Right renal cortex interstitium (tissue), 3 donors: ENCODE measurements around the gene GABRB1. TPM values are rescaled to one million over a fixed set of nuclear protein-coding genes. Genes with fewer than 3 reads are reported as not detected.

ENCODE experiments used
- DNase-seq, 3 donors: peaks; one replicate each; pipeline ENCODE4 v3.0.0-alpha.2; 2013; ENCODE audit warnings: low read depth in 3 of 3, low spot score in 2 of 3
- polyA plus RNA-seq, 3 donors: library from polyadenylated mRNA; unstranded; fragments of 120-200 nt; gene quantifications; one replicate each; pipeline ENCODE4 v1.2.1, GENCODE V29; 2013; ENCODE audit not compliant: insufficient read length in 3 of 3

The GABRB1 gene
- polyA plus RNA-seq, 3 donors: 0.54 to 0.76 (median 0.75) TPM

DNA sequence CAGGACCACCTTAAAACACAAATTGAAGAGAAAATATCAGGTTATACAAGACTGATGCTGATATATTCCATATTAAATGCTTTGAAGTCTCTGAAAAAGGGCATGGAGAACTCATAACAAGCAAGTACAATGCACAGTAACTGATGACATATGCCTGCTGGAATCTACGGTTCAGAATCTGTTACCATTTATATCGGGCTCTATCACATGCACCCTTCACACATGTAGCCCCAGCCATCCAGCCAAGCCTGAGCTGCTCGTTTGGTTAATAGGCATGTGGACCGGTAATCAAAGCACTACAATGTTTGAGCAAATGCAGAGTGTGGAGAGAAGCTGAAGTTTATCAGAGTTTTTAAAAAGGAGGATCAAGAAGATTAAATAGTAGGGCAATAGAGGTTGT is 420.3 kb downstream of the GABRB1 start:
- DNase-seq: no peak

DNA sequence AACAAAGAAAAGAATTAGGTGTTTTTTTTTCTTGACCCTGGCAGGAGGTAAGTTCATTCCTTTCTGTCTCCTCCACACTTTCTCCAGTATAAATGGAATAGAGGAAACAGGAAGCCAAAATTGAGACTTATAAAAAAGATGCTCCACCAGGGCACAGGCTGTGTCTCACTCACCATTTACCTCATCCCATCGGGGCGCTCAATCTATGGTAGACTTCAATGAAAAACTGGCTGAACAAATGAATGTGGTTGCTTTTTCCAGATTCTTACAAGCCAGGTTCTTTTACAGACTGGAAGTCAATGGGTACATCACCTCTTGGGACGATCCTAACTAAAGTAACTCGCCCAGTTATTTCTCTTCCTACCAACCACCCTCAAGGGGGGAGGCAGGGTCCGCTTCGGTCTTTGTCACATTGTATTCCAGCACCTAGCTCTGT is 431.4 kb downstream of the GABRB1 start:
- DNase-seq: no peak

DNA sequence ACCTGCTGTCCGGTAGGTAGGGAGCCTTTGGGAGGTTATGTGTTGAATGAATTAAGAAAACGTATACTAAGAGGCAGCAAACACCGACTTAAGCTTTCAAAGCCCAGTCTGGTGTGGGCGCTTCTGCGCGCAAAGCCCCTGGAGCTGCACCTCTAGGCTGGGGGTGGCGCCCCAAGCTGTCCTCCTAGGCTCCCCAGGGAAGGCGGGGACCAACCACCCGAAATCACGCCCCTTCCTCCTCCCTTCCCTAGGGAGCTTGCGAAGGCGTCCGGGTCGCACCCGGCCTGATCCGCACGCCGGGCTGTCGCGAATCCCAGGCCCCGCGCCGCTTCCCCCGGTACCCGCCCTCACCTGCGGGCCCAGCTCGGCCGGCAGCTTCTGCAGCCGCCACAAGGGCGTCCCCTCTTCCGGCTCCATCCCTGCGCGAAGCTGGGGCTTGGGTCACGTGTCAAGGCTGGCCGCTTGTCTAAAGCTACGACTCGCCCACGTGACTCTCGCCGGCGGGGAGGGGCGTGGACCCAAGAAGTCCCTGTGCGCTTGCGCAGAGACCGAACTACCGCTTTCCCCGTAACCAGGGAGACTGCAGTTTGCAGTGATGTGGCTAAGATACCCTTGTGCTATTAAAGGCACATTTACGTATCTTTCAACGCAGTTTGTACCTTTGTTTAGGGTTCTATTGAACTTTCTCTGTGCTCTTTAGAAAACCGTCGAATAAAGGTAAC is 432.0 kb downstream of the GABRB1 start, which contains the start of gene COMMD8:
TSS of gene COMMD8 (minus strand) at position 468 of the 722 bp plus-strand sequence. CDS start at position 417, 51 bp downstream.
- peak; percentile 80 to 95 (median 90) for DNase-seq

DNA sequence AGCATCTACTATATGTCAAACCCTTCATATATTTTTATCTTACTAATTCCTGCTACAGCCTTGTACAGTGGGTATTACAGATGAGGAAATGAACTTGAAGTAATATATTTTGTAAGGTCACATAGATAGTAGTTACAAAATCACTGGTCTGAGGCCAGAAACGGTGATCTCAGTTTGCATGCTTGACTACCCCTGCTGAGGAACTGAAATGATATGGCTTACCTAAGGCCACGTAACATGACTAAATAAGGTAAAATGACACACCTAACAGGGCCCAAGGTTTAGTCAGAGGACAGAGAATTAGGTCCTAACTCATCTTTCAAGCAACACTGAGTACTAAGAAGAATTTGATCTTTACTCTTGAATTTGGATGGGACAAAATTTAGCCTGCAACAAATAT is 433.6 kb downstream of the GABRB1 start:
- DNase-seq: no peak

DNA sequence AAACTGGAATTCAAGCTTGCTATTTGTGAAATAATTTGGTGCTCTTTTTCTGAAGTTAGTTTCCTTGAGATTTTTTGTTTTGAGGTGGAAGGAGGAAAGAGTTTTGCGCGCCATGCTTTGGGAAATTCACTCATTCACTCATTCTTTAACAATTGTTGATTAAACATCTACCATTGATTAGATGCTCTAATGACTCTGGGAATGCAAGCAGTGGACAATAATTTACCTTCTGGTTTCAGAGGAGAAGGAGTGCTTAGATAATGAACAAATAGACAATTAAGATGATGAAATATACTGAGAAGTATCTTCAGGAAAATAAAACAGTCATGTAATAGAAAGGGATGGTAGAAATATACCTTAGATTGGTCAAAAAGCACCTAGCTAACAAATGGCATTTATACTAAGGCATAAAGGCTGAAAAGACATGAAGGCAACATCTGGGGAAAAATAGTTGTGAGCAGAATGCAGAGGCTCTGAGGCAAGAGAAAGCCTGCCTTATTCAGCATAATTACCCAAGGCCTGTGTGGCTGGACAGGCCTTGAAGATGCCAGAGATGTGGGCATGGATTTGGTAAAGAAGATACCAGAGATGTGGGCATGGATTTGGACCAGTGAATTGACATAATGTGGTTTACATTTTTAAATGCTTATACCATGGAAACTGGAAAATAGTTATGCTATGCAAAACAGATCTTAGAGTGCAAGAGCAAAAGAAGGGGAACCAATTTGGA is 434.9 kb downstream of the GABRB1 start:
- DNase-seq: no peak

DNA sequence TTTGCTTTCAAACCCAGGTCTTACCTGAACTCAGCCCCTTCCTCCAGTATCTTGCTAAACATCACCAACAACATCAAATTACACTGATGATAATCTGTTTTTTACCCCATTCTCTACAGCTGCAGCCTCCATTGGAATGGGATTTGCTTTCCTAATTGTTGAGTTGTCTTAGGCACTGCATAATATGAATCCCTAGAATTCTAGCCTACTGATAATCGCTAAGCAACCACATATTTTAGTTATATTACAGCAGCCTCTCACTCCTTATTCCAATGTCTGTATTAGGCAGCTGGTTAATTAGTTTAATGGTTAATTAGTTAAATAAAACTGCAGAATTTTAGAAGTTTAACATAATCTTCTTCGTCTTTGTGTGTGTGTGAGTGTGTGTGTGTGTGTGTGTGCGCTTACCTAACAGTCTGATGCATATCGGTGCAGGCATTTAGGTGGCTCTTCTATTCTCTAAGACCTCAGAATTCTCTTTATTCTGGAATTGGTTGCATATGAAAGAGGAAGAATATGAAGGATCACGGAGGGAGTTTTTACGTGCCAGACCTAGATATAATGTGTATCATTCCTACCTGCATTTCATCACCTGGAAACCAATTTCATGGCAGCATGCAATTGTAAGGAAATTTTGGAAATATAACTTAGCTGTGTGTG is 437.5 kb downstream of the GABRB1 start:
- DNase-seq: no peak

DNA sequence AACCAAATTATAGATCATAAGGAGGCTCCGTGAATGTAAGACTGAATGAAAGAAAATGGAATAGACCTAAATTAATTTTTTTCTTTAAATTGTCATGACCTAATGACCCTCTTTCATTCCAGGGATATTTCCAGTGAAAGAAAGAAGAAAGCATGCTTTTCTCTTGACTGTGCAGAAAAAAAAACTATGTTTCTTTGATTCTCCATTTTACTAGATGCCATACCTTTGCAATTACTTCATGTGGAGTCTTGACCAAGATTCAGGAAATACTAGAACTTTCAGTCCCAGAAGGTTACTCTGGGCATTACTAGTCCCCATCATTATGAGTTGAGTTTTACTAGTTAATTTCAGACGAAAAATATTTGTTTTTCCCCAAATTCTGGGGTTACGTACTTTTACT is 438.6 kb downstream of the GABRB1 start:
- DNase-seq: no peak

DNA sequence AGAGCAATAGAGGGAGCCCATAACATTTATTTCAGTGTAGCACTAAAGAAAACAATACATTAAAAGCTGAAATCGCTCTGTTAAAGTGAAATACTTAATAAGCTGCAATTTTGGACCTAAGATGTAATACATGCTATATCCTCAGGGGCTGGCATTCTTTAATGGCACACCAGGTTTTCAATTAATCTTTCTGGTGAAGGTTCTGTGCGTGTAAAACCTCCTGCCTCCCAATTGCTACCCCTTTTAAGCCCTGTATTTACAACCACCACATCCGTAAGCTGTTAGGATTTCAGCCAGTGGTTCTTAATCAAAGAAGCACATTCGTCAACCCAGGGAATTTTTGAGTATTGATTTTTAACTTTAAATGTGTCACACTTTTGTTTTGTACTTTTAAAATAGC is 439.7 kb downstream of the GABRB1 start:
- DNase-seq: no peak

DNA sequence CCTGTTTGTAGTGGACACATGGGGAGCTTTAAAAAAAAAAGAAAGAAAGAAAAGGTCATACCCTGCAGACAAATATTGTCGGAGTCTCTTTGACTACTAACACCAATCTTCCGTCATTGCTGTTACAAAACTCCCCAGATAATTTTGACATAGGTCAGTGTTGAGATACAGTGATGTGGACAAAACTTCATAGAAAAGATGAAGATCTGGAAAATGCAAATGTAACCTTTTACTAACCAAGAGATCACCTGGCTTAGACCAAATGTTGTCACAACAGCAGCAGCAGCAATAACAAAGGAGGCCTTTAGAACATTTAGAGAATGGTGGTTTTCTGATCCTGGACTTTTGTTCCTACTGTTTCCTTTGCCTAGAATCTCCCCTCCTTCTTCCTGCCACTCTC is 440.2 kb downstream of the GABRB1 start:
- no peak for DNase-seq

DNA sequence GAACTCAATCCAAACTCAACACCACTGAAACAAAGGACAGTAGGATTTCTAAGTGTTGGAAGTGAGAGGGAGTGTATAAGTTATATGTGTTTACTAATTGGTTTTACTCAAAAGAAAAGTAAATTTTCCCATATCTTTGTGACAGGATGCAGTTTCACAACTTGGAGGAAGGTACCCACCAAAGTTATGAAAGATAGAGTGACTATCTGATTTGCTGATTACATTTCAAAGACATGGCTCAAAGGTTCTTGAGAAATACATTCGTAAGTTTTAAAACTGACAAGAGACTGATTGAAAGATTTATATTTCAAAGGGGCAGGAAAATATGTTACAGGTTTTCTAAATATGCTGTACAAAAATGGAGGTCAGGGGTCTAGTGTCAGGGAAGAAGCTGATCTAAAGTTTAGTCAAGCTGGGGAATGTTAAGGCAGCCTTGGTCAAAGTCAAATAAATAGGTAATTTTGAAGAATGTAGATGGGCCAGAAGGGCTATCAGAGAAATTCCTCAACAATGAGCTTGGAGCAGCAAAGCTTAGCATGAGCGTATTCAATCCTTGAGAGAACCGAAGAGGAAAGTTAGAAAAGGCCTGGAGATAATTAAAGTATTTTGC is 441.9 kb downstream of the GABRB1 start:
- no peak for DNase-seq

DNA sequence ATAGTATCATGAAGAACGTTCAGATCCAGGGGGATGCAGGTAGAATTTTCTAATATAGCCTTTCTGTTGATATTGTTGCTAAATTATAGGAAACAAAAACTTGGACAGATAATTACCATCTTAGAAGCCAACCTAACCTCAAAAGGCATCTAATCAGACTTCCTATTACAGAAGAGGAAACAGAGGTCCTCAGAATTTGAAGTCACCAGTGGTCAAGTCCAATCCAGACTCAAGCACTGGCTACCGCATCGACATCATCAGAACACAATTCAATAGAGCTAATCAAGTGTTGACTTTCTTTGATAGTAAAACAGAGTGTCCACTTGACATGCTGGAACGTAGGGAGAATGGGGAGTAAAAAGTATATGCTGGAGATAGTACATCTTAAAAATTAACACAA is 443.4 kb downstream of the GABRB1 start:
- no peak for DNase-seq

DNA sequence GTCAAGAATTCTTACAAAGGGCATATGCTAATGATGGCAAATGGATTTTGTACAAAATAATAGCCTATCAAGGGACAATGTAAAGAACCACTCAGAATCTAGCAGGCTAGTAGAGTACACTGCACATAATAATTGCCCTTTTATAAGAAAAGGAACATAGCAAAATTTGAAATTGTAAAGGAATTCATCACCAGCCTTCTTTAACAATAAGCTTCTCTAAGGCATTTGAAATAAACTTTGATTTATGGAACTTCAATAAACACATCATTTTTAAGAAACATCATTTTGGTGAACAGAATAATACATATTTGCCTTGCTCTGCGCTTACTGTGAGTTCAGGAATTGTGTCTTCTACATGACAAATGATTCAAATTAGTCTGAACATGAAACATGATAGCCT is 444.0 kb downstream of the GABRB1 start:
- no peak for DNase-seq

Other genes starting within 250 kb of the GABRB1 start
- not detected for gene COX7B2, start 122.3 kb upstream of the GABRB1 start, polyA plus RNA-seq
- gene GABRA4, start 38.0 kb upstream of the GABRB1 start, polyA plus RNA-seq: under 1 TPM; 0.04 to 0.12 (median 0.10) TPM